HG02884 (cell line): ENCODE data around the gene MAFB.

Experiments
- ATAC-seq: cut with Tn5 transposase; IDR thresholded peaks from one replicate; pipeline ENCODE4 v1.9.1; 2021; ENCODE audit warnings: mild to moderate bottlenecking, moderate library complexity; ENCODE audit not compliant: unreplicated experiment

MAFB gene

DNA sequence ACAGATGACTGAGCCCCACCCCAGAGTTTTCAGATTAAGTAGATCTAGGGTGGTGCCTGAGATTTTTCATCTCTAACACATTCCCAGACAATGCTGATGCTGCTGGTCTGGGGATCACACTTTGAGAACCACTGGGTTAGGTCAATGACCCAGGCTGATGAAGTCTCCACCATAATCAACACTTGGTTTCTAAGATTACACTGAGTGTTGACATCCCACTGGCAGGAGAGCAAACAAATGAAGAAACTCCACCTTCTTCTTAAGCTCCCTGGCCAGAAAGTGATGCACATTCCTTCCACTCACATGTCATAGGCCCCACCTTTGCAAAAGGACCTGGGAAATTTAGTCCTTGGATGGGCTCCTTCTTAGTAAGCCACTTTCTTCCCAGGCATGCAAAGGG, 53.1 kb downstream of the MAFB start:
- no peak for ATAC-seq
